Measurements from ENCODE around the gene AKAP11. TPM values are rescaled to one million over a fixed set of nuclear protein-coding genes. Genes with fewer than 3 reads are reported as not detected.

AKAP11 gene
- total and polyA plus RNA-seq, 2 of the 4 experiments (the other 2 are of a cell fraction): 8.0 to 19.7 TPM

- dilution Hi-C loops (cut with HindIII; ENCODE audit: low sequenced_read_pairs, unreplicated experiment) (no loop called here), in situ Hi-C loops (cut with MboI; ENCODE audit: low sequenced_read_pairs) (no loop called here)
- CTCF ChIA-PET: no interaction called here
Observed at GRCh38 chr13:42328672-42329071, 56.7 kb downstream of the AKAP11 start.

More at GRCh38 chr13:42328672-42329071, 56.7 kb downstream of the AKAP11 start:
- no peak overlapping the region for H4K5ac ChIP-seq (ENCODE audit: low read depth, low read length)
- BruUV-seq (replicated peaks): no TSS peak
- H4K91ac ChIP-seq (ENCODE audit: insufficient read depth, low read depth, low read length): no peak overlapping the region
- H2AK5ac ChIP-seq (ENCODE audit: low read depth, low read length): no peak overlapping the region
- no peak overlapping the region for H3K23ac ChIP-seq (ENCODE audit: low read depth, low read length)
- no peak overlapping the region for H2BK20ac ChIP-seq (ENCODE audit: low read depth, low read length)
- H4K20me1 ChIP-seq (ENCODE audit: insufficient read depth, low read length): no peaks in the 10 kb centered on the region
- no peak overlapping the region for H2AK9ac ChIP-seq (replicated peaks; ENCODE audit: low read depth, low read length, poor library complexity)
- POLR2A ChIA-PET (ENCODE audit: unreplicated experiment): no interaction called here
- H3K14ac ChIP-seq (replicated peaks; ENCODE audit: low read depth, low read length): no peak overlapping the region
- no peaks in the 10 kb centered on the region for H3K79me1 ChIP-seq (ENCODE audit: low read depth in 1 of 2, low read length in 2 of 2)
- H3K27me3 ChIP-seq (ENCODE audit: control insufficient read depth, insufficient read depth, low read length): no peaks in the 10 kb centered on the region
- no peaks in the 10 kb centered on the region for H3K36me3 ChIP-seq (ENCODE audit: control insufficient read depth, insufficient read depth, low read length)
- H3K56ac ChIP-seq (ENCODE audit: extremely low read depth, insufficient read depth, low read length): no peak overlapping the region
- DNase-seq (no peak), ATAC-seq (ENCODE audit: low read depth) (no peak)
- H2BK15ac ChIP-seq (ENCODE audit: low read depth, low read length): no peak overlapping the region
- no peak overlapping the region for H2BK120ac ChIP-seq (ENCODE audit: low read depth, low read length)
- no peak overlapping the region for H4K8ac ChIP-seq (ENCODE audit: low read depth in 2 of 2, low read length in 2 of 2)
- H2BK5ac ChIP-seq (ENCODE audit: low read depth, low read length, poor library complexity, severe bottlenecking): no peak overlapping the region
- H3K27ac ChIP-seq (ENCODE audit: insufficient read depth, low read length): no peak overlapping the region
- no peak overlapping the region for H3K4me2 ChIP-seq (ENCODE audit: low read depth, low read length)
- TF ChIP-seq BHLHE40 (IDR thresholded peaks at IDR 0.05; ENCODE audit: low read depth, low read length) (no peak), RFX5 (IDR thresholded peaks at IDR 0.05; ENCODE audit: low read depth, low read length) (no peak), NFE2L2 (IDR thresholded peaks at IDR 0.05; ENCODE audit: low read depth, low read length) (no peak), MAZ (IDR thresholded peaks at IDR 0.05; ENCODE audit: borderline replicate concordance, low read depth, low read length) (no peak), CTCF (conservative IDR thresholded peaks at IDR 0.05; ENCODE audit: low read depth, low read length) (no peak), POLR2A (IDR thresholded peaks at IDR 0.05; ENCODE audit: low read depth, low read length) (no peak), ELK1 (IDR thresholded peaks at IDR 0.05; ENCODE audit: borderline replicate concordance, low read depth, low read length) (no peak), CEBPB (IDR thresholded peaks at IDR 0.05; ENCODE audit: low read depth, low read length) (no peak)
- no peaks in the 10 kb centered on the region for H3K9me3 ChIP-seq (ENCODE audit: control insufficient read depth, insufficient read depth, low read length)
- H3K4me1 ChIP-seq (ENCODE audit: control insufficient read depth, insufficient read depth, low read length): no peaks in the 10 kb centered on the region
- H2AFZ ChIP-seq (replicated peaks; ENCODE audit: low read length, poor library complexity): no peak overlapping the region
- no peaks in the 10 kb centered on the region for H3K9me1 ChIP-seq (ENCODE audit: insufficient read depth, low read length)
- no peak overlapping the region for H3K9ac ChIP-seq (ENCODE audit: low read depth, low read length)
- H3K18ac ChIP-seq (ENCODE audit: low read depth, low read length): no peak overlapping the region
- H3K4me3 ChIP-seq (ENCODE audit: insufficient read depth, low read depth, low read length): no peak overlapping the region
- H3K4ac ChIP-seq (ENCODE audit: low read depth, low read length): no peak overlapping the region
- intact Hi-C loops (cut with micrococcal nuclease): no loop called here

Data from IMR-90 (cell line).